GM18526 (cell line): Measurements from ENCODE around the gene ANKRD65.

Experiments
- POLR2A ChIP-seq: IDR thresholded peaks from 3 replicates; pipeline ENCODE4 v1.6.1; 2011; ENCODE audit not compliant: insufficient read length; ENCODE audit errors: extremely low read depth

Gene ANKRD65

DNA sequence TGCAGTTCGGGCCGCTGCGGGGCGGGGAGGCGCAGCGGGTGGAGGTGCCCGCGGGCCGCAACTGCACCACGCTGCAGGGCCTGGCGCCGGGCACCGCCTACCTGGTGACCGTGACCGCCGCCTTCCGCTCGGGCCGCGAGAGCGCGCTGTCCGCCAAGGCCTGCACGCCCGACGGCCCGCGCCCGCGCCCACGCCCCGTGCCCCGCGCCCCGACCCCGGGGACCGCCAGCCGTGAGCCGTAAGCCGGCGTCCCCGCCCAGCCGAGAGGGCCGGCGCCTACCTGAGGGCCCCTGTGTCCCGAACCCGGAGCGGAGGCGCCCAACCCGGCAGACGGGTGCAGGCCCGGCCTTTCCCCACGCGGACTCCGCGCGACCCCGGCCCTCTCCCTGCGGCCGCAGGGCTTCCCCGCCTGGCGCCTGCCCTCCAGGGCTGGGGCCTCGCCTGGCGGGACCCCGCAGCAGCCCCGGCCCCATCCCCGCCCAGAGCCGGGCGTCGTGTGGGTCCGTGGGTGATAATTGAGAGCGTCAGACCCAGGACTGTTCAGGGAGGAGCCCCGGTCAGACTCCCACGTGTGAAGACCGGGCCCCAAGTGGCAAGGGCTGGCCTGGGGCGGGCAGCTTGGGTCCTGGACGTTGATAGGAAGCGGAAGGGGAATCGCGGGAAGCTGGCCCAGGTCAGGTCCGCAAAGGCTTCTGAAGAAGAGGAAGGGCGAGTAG is 18.6 kb upstream of the ANKRD65 start:
- no peak for TF ChIP-seq POLR2A

DNA sequence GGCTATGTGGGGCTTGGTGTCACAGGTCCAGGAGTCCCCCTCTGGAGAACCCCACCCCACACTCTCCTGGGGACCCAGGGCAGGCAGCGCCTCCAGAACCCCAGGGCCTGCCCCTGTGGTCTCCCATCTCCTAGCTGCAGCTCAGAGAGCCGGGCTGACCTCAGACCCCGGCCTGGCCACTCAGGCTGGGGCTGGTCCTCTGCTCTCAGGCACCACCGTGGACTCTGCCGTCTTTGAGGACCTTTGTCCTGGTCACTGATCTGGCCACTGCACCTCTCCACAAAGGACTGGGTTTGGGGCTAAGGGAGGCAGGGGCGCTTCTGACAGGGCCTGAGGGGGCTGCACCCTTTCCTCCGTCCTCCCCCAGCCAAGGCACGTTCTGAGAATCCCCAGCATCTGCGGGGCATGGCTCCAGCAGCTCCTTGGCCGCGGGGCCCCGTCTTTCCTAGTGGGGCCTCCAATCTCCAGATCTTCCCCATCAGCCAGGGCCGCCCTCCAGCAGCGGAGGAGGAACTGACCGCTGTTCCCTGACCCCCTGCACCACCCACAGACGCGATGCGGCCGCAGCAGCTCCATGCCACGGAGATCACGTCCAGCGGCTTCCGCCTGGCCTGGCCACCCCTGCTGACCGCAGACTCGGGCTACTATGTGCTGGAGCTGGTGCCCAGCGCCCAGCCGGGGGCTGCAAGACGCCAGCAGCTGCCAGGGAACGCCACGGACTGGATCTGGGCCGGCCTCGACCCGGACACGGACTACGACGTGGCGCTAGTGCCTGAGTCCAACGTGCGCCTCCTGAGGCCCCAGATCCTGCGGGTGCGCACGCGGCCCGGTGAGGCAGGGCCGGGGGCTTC is 17.7 kb upstream of the ANKRD65 start:
- no peak for TF ChIP-seq POLR2A

DNA sequence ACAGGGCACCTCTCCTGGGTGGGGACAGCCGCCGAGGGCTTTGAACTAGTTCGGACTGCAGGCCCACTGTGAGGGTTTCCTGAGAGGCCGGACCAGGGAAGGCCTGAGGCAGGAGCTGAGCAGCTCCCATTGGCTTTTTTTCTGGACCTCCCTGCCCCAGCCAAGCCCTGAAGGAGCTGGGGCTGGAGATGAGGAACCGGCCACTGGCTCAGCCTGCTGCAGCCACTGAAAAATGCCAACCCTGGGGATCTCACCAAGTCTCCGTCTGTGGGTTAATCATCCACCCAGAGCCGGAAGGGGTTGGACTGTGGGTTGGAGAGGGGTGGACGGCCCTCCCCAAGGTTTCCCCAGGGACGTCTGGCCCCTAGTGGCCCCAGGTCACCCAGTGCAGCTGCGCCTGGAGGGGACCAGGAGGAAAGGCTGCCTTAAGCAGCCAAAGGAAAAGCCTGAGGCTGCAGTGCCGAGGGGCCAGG is 16.9 kb upstream of the ANKRD65 start:
- no peak for TF ChIP-seq POLR2A

DNA sequence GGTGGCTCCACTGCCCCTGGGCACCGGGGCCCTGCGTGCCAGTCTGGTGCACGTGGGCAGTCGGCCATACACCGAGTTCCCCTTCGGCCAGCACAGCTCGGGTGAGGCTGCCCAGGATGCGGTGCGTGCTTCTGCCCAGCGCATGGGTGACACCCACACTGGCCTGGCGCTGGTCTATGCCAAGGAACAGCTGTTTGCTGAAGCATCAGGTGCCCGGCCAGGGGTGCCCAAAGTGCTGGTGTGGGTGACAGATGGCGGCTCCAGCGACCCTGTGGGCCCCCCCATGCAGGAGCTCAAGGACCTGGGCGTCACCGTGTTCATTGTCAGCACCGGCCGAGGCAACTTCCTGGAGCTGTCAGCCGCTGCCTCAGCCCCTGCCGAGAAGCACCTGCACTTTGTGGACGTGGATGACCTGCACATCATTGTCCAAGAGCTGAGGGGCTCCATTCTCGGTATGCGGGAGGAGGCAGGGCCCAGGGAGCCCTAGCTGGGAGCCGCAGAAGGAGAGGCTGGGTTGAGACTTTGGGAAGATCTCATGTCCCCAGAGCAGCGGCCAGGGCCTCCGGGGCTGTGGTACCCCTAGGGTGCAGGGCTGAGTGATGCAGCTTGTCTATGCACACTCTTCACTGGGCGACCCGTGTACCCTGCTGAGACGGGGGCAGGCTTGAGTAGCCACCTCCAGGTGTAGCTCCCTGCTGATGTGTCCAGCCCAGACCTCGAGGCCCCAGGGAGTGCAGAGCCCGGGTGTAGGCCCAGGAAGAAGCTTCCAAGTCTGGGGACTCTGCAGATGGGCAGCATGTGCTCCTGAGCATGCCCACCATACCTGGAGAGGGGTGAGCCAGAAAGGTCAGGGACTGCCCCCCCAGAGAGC is 16.2 kb upstream of the ANKRD65 start:
- no peak for TF ChIP-seq POLR2A

DNA sequence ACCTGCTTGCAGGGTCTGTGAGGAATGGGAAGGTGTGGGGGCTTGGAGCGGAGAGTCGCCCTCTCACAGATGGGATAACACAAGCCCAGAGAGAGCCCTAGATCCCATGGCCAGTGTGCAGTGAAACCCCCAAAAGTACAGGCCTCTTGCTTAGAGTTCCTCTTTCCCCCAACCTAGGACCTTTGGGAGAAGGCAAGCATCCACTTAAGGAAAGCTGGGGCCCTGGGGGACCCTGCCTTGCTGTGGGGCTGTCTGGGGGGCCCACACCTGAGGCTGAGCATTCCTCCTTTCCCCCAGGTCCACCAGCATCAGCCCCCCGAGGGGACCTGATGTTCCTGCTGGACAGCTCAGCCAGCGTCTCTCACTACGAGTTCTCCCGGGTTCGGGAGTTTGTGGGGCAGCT is 15.6 kb upstream of the ANKRD65 start:
- no peak for TF ChIP-seq POLR2A

DNA sequence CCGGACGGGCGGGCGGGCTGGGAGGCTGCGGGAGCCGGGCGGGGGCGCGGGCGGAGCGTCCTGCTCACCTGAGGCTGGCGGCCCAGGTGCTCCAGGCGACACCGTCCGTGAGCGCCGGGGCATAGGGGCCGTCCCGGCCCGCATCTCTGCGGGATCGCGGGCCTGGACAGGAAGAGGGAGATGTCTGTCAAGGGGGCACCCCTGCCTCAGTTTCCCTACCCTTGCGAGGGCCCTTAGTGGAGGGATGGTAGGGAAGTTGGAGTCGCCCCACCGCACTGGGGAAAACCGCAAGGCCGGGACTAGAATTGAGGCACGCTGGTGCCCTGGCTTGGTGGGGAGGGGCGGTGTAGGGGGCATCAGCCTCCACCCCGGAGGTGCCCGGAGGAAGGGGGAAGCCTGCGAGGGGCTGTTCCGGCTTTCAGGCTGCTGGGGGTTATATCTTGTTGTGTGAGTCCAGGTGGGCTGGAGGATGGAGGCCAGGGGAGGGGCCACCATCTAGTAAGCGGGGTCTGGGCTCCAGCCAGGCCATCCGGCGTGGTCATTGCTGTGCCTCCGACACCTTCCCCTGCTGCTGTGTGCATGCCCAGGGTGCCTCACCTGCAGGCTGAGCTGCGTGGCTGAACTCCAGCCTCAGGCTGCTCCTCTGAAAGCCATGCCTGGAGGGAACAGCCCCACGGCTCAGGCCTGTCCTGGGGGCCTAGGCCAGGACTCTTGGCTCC is 15.0 kb upstream of the ANKRD65 start:
- no peak for TF ChIP-seq POLR2A

DNA sequence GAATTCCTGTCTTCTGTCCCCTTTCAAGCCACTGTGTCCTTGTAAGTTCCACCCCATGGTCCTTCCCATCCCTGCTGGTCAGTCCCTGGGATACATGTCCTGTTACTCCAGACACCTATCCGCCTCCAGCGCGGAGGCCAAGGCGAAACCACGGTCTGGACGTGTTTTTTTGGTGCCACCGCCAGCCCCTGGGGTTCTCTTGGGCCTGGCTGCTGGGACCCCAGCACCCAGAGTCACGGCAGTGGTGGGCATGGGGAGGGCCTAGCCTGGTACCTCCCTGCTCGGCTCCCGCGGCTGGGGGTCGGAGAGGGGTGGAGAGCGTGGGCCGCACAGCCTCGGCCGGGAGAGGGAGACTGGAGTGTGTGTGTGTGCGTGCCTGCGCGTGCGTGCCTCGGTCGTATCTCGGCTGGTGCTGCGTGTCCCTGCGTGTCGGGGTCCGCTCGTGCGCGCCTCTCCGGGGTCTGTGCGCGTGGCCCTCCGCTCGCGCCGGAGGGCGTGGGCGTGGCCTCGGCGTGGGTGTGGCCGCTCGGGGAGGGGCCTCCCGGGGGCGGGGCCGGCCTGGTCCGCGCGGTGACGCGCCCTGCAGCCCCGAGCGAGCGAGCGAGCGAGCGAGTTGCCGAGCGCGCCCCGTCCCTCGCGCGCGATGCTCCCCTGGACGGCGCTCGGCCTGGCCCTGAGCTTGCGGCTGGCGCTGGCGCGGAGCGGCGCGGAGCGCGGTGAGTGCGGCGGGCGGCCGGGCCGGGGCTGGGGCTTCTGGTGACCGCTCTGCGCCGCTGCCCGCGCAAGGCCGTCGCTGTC is 14.2 kb upstream of the ANKRD65 start, which contains the start of gene VWA1:
VWA1 (plus strand) TSS at position 585 of the 798 bp plus-strand sequence; CDS start at position 644, 59 bp downstream.
- TF ChIP-seq POLR2A, result no peak

DNA sequence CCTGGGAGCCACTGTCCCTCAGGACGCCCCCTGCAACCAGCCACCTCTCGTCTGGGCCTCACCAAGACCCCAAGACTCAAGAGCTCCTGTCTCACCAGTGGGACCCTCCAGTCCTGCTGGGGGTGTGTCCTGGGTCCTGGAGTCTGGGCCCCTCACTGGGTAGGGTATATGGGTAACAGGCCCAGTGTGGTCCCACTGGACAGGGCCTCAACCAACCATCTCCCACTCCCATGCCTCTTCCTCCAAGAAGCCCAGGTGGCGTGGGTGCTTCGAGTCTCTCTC is 13.7 kb upstream of the ANKRD65 start:
- TF ChIP-seq POLR2A, result no peak

DNA sequence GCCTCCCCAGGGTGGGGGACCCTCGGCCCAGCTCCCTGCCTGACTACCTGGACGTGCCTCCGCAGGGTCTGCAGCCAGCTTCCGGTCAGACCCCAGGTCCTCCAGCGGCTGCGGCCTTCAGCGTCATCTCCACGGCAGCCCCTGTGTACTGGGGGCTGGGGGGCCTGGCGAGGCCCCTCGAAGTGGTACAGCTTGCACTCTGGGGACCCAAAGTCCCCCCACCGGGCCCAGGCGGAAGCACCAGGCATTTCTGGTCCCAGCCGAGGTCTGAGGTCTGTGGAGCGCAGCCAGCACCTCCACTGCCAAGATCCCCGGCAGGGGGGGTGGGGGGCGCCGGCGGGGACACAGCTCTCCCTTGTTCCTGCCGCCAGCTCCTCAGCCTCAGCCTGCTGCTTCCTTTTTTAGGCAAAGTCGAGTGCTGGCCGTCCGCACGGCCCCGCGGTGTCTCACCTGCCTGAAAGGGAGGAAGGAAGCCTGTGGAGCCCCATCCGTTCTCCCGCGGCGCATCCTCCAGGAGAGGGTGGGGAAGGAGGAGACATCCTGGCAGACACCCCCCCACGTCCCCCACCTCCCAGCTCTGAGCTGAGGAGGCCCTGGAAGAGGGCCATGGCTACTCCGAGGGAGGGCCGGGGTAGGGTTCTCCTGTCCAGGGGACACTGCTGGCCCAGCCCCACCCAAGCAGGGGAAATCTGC is 13.2 kb upstream of the ANKRD65 start:
- no peak for TF ChIP-seq POLR2A

DNA sequence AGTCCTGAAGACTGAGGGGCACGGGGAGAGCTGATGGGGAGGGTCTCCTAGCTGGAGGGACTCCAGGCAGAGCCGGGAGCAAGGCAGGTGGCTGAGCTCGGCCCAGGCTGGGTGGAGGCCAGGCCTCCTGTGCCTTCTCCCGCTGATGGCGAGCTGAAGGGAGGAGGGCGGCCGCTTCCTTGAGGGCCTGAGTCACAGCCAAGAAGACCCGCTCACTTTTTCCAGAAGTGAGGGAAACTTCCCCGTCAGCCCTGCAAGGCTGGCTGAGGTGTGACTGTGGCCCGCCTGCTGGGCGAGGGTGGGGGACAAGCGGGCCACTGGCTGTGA is 12.7 kb upstream of the ANKRD65 start:
- no peak for TF ChIP-seq POLR2A

DNA sequence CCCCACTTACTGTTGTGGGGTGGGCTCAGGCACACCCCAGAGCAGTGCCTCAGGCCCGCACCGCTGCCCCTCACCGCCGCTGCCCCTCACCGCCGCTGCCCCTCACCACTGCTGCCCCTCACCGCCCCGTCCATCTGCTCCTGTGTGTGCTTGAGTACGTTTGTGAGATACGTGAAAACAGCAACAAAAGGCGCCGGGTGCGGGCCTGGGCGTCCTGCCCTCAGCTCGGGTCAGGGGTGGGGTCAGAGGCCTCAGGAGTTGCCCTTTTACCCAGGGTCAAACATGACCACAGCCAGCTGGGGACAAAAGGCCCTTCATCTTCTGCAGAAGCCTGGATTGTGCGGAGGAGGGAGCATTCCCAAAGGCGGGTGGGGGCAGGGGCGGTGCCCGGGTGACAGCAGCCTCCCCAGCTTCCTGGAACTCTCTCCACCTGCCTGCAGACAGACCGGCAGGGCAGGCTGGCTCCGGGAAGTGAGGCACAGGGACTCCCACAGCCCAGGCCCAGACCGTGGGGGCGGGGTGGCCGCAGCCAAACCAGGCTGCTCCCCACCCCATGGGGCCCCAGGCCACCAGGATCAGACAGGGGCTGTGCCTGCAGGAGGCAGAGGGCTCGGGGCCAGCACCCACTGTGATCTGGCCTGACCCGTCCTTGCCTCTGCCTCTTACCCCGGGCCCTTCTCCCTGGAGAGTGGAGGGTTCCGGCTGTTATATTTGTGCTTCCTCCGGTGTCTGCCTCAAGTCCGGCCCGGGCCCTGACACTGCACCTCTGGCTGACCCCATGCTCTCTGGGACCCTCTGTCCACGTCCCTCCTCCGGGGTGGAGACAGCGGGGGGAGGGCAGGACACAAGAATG is 12.1 kb upstream of the ANKRD65 start:
- TF ChIP-seq POLR2A, result no peak

DNA sequence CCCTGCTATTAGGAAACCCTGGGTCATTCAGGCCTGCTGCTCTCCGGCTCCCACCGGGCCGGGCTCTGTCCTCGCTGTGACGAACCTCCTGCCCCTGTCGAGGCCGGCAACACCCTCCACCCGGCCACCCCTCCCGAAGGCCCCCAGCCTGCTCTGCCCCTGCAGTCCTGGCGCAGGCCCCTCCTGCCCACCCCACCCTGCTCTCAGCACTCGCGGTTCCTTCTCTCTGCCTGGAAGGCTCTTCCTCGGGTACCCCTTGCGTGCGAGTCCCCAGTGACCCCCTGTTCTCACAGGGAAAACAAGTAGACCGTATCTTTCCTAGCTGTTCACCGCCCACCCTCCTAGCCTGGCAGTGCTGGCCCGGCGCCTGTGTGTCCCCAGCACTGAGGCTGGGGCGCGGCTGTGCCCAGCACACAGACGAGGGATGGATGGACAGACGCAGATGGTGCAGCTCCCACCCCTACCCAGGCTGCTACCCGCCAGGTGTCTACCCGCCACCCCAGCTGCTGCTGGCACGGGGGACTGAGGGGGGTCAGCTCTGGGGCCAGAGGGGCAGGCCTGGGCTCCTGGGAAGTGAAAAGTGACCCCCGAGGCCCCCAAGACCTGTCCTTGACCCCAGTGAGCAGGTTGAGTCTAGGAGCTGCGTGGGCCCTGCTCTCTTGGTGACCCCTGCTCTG is 11.3 kb upstream of the ANKRD65 start:
- TF ChIP-seq POLR2A, result no peak
